CD4-positive, alpha-beta T cell treated with Interleukin-6 at 100 ng/mL for 8 hours (primary cell): Measurements from ENCODE around the gene ELMO1.

Experiments used
- DNase-seq: peaks from one replicate; pipeline ENCODE4 v3.0.0-alpha.2; 2020; ENCODE audit warnings: mixed read lengths, low spot score

ELMO1 gene

GRCh38 chr7:36944838-36945237 is 503.8 kb downstream of the ELMO1 start:
- no peak for DNase-seq

- DNase-seq: no peak
These were observed 504.9 kb downstream of the ELMO1 start for GRCh38 chr7:36943591-36944435.

DNA sequence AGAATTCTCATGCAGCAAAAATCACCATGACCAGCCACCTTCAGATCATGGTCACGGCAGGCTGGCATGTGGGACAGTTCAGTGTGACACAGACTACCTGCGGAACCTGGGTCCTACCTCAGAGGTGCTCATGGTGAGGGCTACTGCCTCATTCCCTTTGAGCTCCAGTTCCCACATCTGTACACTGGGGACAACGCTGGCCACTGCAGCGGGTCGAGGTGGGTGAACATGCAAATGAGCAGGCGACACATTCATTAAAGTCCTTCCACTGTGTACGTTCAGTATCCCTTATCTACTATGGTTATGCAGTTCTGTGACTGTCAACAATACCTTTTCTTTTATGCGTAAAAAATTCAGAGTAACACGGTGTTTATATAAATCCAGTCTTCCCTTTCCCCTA is 505.7 kb downstream of the ELMO1 start:
- no peak for DNase-seq

DNA sequence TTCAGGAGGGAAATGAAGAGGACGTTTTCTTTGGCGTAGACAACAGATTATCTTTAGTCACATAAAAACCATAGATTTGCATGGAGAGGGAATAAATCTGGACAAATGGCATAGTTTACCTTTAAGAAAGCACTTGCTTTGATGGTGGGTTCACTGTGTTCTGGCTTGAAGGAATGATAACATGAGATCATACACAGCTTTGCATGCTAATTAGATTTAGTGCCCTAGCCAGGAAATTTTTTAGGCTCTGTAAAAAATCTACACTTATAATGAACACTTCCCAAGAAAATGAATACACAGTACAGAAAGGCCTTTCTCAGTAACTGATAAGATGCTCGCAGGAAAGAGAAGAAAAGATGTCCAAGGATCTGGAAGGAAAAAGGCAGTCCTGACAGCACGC is 506.1 kb downstream of the ELMO1 start:
- no peak for DNase-seq

DNA sequence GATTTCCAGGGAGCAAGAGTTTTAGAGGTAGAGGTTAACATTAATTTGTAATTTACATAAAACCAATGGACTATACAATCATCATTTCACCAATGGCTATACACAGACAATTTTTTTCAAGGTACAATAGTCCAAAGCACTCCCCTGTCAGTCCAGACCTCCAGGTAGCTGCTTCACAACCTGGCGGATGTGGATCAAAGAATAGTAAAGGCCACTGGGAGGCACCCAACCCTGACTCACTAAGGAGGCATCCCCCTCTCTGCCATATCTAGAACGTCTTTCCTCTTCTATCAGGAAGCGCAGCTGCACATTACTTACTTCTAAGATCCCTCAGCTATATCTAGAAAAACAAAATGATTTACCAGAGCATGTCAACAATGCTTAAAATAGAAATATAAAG is 506.6 kb downstream of the ELMO1 start:
- no peak for DNase-seq

GRCh38 chr7:36941359-36941758 is 507.3 kb downstream of the ELMO1 start:
- no peak for DNase-seq

DNA sequence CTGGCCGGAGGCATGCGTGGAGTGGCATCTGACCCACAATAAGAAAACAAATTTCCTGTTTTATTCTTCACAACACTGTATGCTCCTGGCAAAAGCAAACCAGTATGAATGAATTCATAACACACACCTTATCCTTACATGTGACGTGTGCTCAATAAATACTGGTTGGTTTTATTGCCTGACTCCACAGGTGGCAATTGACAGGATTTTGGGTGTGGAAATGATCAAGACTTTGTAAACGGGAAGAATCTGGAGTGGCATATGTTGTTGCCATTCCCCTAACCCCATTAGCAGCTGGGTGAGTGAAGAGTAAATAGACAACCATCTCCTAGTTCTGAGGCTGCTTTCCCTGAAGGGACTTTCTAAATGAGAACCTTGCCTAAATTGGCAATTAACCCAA is 508.8 kb downstream of the ELMO1 start:
- no peak for DNase-seq

DNA sequence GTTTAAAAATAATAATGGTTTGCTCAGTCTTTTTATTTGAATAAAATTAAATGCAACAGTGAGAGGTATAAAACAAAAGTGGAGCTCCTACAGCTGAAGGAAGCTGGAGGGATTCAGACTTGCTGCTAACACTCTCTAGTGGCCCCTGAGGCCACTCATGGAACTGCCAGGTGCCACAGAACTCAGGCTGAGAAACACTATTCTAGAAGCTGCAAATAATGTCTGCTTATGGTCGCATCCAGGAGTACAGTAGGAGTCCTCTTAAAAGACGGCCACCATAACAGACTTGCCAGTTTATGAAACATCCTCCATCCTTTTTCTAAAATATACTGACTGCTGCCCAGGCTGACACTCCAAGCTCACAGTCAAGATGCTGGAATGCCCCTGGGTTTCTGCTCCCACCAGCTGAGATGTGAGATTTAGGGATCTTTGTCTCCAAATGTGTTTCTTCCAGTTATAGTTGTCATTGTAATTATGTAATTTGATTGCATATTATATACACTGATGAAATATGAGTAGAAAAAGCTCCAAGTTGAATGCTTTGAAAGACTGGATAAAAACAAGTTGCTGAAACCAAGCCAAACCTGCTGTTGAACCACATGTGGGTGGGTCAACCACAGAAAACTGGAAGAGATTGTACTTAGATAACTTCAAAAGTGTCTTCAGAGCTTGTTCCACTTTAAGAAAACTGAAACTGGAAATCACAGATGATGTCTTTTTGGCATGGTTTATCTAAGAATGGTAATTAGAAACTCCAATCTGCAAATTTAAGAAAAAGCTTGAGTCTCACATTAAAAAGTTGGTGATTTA is 510.7 kb downstream of the ELMO1 start:
- DNase-seq: peak; percentile 21

DNA sequence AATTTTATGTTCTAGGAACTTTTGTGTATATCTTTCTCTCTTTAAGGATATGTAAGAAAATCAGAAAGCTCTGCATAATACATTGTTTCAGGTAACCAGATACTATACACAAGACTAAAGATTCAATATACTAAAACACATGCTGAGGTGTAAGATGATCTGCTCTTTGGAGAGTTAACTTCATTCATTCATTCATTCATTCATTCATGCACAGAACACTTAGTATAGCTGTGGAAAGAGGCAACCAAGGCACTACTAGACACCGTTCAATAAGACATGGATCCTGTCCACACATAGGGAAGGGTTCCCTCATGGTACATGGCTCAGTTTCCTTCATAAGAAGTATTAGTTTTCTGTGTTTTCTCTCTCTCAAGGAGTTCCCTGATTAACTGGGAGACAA is 516.8 kb downstream of the ELMO1 start:
- DNase-seq: no peak

GRCh38 chr7:36929791-36930190 is 518.9 kb downstream of the ELMO1 start:
- DNase-seq: no peak

- DNase-seq: no peak
These were observed 519.9 kb downstream of the ELMO1 start for GRCh38 chr7:36928718-36929117.

GRCh38 chr7:36928311-36928710 is 520.4 kb downstream of the ELMO1 start:
- DNase-seq: no peak

DNA sequence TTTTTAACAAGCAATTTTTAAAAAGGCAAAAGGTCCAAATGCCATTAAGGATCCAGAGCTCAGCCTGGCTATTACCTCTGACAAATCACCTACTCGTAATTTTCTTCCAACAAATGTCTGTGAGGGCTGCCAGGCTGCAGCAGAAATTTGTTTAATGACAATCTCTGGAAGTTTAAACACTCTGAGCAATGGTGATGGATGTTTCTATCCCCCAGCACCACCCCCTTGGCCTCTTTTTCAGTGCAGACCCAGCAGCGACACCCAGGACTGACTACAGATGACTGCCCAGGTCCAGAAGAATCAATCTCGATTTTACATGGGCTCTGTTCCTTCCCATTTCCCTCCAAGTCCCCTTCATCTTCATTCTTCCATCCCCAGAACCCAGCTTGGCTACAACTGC is 523.0 kb downstream of the ELMO1 start:
- DNase-seq: no peak

DNA sequence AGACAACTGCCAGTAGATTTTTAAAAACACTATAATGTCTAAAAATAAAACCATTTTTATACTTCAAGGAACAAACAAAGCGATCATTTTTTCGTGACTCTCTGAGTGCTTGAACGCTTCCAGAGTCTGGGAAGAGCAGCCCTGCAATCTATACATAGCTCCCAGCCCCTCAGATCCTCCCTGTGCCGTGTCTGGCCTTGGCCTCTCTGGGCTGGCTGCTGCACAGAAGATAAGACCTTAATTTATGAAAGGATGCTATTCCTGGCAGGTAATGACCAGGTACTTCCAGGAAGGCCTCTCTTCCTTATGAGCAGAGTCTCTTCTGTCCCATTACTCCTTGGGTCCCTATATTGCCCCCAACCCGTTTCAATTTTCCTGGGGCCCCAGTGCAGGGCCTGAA is 523.5 kb downstream of the ELMO1 start:
- no peak for DNase-seq

DNA sequence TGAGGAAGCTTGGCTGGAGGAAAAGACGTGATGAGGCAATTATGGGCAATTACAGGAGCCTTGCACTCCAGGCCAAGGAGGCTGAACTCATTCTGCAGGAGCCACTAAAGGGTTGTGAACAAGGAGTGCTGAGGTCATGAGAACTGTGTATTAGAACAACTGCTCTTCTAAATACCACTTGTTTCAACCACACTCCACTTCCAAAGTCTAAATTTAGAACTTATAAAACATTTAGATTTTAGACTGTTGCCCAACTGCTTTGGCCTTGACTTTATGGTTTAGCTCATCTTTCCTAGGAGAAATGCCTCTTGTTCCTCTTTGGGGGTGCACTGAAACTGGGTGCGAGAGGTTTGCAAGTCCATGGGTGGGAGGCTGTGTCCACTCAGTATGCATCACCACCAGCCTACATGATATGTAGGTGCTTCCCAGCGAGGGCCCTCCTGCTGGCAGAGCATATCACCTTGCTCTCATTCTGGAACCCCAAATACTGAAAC is 524.7 kb downstream of the ELMO1 start:
- DNase-seq: no peak

DNA sequence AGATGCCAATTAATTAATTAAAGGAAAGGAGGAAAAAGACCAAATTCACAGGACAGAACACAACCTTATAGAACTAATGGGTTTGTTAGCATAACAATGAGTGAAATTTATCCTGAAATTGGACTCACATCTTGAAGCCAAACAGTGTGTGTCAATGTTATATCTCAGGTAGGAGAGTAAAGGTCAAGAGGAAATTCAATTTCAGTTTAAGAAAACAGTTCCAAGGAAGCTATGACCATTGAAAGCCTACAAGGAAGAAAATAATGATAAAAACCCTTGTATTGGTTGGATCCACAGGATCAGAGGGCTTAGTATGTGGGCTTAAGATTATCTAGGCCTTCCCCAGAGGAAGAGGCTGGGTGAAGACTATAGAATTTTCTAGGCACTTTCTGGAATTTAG is 525.5 kb downstream of the ELMO1 start:
- no peak for DNase-seq

GRCh38 chr7:36920433-36920832 is 528.2 kb downstream of the ELMO1 start:
- no peak for DNase-seq

GRCh38 chr7:36919738-36920137 is 528.9 kb downstream of the ELMO1 start:
- no peak for DNase-seq

DNA sequence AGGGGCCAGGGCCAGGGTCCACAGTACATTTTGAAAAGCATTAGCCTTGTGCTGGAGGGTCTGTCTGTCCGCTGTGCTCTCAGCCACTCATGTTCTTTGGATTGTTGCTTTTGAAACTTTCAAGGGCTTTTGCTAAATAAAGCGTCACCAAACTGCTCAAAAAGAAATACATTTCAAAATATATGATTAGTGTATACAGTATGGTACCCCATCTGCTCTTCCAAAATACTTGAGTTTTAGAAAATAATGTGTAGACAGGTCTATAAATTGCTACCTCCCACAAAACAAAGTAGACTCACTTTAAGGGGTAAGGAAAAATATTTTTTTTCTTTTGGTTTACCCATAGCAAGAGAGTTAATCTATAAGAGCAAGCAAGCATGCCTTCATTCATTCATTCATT is 530.1 kb downstream of the ELMO1 start:
- DNase-seq: no peak

- no peak for DNase-seq
These were observed 532.0 kb downstream of the ELMO1 start for GRCh38 chr7:36916619-36917018.

GRCh38 chr7:36916116-36916515 is 532.5 kb downstream of the ELMO1 start:
- DNase-seq: no peak

DNA sequence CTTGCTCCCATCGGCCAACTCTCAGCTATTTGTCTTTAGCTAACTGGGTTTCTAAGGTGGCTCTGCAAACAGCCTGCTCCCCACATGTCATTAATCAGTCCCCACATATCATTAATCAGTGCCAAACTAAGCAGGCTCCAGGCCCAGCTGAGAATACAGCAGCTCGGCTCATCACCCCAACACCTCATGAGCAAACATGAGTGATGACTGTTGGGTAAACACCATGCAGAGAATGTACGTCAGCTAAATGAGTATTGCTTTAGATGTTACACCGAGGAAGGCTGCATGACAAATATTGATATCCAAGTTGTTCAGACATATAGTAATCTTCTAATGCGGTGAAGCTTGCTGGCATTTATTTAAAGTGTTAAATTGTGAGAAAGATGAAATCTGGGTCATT is 536.9 kb downstream of the ELMO1 start:
- no peak for DNase-seq

- no peak for DNase-seq
These were observed 537.8 kb downstream of the ELMO1 start for GRCh38 chr7:36910859-36911258.
